Esophagus muscularis mucosa (tissue), 3 donors: ENCODE data around the gene DDR2.

Experiments used
- CTCF ChIP-seq, 3 experiments: fragments of 200-600 bp in 2 of 3; fragments of 450-650 bp in 1 of 3; sonication (generic) in 2 of 3; IDR thresholded peaks; one replicate each; pipeline ENCODE4 v1.5.1; 2017 to 2019; ENCODE audit warnings: antibody characterized with exemption in 3 of 3, mild to moderate bottlenecking in 2 of 3, moderate library complexity in 1 of 3
- POLR2A ChIP-seq: fragments of 450-650 bp; IDR thresholded peaks from one replicate; pipeline ENCODE4 v1.6.1; 2017; ENCODE audit warnings: antibody characterized with exemption, moderate library complexity, mild to moderate bottlenecking, low read depth

DNA sequence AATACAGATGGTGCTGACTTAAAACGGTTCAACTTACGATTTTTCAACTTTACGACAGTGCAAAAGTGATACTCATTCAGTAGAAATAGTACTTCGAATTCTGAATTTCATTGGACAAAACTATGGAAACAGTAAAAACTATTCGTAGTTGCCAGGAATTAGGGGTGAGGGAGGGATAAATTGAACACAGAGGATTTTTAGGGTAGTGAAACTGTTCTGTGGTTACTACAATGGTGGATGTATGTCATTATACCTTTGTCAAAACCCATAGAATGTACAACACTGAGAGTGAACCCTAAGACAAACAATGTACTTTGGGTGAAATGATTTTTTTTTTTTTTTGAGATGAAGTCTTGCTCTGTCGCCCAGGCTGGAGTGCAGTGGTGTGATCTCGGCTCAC lies 7.5 kb downstream of the DDR2 start:
- no peak for TF ChIP-seq CTCF (IDR thresholded peaks at IDR 0.05)
- TF ChIP-seq POLR2A, result no peak
